CMK (cell line): ENCODE data around the gene MAGI2.
"Not testable (repeated sequence)": the region's sequence is repeated elsewhere in the genome, so short reads cannot be mapped to it uniquely, and the experiment has no call there.

Experiments
- DNase-seq: peaks from one replicate; pipeline ENCODE4 v3.0.0-alpha.2; 2010; ENCODE audit warnings: low read depth

Gene MAGI2

DNA sequence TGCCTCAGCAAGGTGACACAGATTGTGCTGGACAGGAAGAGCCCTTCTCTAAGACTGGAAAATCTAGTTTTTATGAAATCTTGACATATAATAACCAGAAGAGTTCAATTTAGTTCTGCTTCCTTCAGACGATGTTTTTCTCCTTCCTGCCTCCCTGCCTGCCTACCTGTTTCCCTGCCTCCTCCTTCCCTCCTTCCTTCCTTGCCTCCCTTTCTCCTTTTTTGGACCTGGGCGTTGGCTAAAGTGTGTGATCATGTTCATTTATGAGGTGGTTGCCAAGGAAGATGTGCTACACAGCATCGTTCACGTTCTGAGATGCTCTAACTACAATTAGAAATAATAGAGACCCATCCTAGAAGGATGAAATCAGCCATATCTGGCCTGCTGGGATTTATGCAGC, 1430.3 kb downstream of the MAGI2 start:
- no peak for DNase-seq

DNA sequence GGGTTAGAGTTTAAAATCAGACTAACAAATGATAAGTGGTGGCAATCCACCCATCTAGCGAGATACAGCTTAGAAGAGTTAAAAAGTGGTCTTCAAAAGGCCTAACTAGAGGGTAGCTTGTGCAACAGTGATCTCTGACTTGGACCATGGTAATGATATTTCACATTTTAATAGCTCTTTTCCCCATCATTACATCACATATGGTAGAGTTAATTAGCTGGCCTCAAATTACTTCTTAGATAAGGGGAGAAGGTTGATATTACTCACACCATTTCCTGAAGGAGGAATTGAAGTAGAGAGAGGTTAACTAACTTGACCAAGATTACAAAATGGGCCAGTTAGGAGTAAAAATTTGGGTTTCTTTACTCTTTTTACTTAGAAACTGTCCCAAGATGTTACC, 1431.3 kb downstream of the MAGI2 start:
- no peak for DNase-seq

DNA sequence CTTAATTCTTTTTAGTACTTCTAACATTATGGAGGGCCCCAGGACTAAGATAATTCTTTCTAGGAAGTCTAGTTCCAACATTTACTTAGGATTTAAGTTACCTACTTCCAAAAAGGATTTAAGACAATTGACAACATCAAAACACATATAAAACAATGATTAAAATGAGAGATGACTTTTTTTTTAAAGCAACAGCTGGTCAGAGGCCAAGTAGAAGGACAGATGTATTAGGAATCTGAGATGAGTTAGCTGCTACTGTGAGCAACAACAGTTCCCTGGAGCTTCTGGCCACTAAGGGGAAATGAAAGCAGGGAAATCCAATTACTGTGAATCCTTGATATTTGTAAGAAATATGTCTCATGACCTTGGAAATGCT, 1432.6 kb downstream of the MAGI2 start:
- no peak for DNase-seq

DNA sequence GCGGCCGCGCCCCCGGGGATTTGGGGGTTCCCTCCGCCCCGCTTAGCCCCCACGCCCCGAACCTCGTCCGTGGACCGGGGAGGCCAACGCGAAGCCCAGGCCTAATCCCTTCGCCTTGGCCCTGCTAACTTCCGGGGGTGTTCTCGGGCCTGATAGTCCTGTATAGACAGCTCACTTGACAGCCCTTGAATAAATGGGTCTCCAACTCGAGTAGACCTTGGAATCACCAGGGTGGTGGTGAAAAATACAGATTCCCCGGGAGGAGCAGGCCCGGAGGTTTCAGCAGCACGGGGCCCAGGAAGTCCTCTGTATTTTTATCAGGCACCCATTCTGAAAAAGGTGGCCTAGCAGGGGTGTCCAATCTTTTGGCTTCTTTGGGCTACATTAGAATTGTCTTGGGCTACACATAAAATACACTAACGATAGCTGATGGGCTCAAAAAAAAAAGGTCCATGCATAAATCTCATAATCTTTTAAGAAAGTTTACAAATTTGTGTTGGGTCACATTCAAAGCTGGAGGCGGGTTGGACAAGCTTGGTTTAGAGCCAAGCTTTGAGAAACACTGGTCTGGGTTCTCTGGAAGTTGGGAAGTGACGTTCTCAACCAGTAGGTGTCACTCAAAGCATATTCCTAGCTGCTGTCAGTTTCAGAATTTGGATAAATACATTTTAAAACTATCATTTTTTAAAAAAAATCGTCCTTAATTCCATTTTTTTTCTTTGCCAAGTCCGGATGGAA, 1433.2 kb downstream of the MAGI2 start:
- DNase-seq, result peak; percentile 36

DNA sequence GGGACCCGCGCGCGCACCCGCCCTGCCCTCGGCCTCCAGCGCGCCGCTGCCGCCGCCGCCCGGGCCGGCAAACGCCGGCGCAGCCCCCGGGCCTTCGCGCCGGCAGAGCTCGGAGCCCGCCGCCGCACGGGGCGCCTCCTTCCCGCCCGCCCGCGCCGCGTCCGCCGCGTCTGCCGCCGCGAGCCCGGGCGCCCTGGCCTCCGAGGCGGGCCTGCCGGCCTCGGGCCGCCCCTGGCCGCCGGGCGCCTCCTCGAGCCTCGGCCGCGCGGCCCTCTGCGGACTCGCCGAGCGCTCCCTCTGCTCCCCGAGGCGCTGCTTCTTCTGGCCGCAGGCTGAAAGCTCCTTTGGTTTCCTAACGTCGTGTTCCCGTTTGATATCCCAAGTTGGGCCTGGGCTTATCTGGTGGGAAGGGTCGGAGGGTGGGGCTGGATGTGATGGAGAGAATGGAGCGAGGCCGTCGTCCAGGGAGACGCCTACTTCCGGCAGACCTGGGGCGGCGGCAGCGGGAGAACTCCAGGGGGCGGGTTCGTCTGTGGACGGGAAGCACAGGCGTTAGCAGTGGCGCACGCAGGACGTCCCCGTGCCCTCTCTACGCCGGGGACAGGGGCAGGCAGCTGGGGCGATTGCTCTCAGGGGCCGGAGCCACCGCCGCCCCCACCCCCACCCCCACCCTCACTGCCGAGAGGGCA, 1433.9 kb downstream of the MAGI2 start:
- DNase-seq, result peak; percentile 68

DNA sequence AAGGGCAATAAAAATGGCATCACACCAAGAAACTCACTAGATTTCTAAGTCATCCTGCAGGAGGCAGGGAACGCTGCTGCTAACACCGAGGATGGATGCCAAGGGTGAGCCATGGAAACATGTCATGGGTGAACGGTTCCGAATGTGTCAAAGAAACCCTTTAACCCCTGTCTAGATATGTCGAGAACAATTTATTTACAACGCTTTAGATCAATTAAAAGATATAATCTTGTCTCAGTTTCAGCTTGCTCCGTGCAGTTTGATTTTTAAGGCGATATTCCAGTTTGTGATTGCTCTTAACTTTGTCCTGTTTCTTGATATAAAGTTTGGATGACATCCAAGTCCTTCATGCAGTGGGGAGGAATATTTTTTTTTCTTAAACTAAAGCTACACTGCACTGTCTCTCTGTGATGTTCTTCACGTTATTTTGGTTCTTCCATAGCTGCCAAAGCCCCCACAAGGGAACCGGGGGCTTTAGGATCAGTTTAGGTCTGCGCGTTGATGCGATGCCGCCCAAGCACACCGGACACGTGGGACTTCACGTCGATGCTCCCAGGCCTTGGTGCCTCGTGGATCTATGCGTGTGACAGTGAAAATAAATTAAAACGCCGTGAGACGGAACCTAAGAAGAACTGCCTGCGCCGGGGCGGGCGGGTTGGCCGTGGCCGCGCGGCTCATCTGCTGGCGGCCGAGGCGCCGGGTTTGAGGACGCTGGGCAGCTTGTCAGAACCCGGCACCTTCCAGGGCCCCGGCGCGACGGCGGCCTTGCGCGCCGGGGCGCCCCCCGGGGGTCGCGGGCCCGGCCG, 1434.6 kb downstream of the MAGI2 start:
- no peak for DNase-seq

DNA sequence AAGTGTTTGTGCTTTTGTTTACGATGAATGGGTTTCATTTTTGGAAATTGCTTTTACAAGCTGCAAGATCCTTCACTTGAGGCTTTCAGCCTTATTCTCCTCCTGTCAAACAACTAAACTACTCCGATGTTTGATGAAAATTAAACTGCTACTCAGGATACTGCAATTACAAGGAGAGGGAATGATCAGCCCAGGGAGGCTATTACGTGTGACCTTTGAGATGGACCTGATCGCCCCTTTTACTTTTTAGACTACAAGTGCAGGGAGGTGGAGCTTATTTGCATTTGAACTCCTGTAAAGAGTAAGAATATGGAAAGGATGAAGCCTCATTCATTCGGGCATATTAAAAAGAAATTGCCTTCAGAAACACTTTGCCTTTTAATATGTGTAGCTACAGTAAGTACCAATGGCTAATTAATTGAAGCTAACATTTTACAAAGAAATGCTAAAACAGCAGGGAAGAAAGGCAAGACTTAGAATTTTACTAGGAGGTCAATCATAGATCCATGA, 1435.8 kb downstream of the MAGI2 start:
- DNase-seq, result no peak

DNA sequence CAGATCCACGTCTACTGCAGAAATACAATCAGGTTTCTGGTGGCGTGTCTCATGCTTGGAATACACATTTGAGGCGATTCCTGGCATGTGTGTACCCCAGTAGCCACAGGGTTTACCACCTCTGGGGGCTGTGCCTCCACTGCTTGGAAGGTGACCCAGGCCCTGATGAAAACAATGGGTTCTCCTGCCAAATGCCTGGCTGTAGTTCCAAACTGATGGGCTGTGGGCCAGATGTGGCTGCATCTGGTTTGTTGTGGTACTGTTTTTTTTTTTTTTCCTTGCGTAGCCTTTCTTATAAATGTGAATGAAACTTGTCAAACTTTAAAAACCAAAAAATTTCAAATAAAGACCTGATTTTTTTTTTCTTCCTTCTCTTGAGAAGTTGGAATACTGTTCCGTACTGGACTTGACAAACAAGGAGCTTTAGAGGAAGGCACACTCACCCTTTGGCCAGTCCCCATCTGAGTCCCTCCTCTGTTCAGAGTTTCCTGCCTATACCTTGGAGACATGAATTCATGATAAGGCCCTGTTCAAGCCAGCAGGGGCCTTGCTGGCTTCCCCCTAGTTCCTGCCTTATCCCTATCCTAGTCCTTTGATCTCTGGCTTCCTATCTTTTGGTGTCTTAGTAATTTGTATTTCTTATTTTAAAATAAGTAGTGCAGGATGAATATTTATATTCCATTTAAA, 1437.8 kb downstream of the MAGI2 start:
- no peak for DNase-seq

DNA sequence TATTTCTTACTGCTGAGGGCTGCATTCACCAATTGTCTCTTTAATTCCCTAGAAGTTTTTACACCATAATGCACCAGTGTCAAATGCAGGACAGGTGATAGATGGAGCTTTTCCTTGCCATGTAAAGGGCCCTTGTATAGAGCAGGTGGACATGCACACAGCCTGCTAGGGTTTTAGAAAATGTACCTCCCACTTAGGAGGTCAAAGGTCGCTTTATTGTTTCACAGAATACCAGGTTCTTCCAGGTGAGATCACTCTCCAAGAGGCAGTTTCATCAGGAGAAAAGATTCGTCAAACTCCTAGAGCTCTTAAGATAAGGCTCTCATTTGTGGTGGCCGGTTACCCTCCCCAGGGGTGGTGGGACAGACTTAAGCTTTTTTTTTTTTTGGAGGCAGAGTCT, 1439.1 kb downstream of the MAGI2 start:
- DNase-seq, result no peak

DNA sequence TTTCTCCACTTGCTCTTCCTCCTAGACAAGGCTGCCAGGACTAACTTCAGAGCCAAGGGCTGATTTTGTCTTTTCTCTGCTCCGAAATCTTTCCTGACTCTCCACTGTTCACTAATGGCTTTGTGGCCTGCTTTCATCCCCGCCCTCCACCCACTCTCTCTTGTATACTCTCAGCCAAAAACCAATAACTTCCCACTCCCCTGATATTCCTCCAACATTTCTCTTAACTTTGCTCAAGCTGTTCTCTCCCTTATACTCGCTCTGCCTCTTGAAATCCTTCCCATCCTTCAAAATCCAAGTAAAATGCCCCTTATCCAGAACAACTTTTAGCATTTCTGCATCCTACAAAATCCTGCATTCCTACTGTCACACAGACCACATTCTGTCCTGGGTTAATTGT, 1440.1 kb downstream of the MAGI2 start:
- DNase-seq, result no peak

DNA sequence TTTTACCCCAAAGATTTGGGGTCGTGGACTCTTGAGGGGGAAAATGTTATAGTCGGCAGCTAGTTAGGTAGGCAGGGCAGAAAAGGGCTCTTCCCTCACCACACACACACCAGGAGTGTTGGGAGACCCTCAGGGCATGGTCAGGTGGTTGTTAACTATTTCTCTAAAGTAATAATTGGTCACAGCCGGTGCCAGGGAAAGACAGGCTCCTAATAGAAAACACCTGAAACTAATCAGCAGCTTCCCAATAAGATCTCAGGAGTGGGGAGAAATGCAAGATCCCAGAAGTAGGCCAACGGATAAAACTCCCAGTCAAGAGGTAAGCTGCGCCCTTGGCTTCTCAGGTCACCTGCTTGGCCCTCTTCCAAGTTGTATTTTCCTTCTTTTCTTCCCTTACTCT, 1441.8 kb downstream of the MAGI2 start:
- DNase-seq, result no peak

DNA sequence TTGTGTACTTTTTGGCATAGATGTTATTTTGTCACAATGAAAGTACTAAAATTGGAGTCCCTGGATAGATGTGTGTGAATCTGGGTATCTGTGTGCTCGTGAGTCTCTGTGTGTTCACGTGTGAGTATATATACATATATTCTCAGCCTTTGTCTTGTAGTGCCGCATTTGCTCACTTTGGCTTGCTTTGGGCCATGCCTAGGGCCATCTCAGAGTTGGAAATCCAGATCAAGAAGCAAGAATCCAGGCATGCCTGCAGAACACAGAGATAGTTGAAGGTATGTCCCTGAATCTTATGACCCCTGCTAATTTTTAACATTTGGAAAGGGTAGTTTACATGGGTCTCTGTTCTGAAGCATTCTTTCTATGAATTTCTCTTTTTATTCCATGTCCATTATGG, 1446.2 kb downstream of the MAGI2 start:
- DNase-seq, result no peak

DNA sequence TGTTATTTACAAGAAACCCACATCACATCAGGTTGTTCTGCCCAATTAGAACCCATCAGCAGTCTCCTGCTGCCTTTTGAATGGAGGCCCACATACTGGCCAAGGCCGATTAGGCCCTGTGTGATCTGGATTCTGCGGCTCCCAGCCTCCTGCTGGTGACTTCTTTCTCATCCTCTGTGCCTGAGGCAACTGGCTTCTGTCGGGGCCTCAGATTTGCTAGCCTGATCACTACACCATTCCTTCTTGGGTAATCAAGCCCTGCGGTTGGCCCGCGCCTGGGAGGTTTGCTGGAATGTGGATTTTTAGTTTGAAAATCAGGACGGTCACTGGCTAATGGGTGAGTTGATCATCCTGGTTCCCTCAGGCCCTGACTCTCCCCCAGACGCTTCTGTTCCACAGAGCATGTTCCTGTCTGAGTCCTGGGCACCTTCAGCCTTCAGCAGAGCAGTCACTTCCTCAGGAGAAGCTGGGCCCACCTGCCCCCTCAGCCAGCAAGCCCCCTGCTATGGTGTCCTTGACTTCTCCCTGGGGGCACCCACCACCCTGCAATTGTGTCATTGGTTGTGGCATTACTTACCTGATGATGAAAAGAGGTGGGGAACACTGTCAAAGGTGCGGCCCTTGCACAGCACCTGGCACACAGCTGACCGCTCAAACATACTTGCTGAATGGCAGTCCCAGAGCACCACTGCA, 1447.3 kb downstream of the MAGI2 start:
- DNase-seq, result no peak

DNA sequence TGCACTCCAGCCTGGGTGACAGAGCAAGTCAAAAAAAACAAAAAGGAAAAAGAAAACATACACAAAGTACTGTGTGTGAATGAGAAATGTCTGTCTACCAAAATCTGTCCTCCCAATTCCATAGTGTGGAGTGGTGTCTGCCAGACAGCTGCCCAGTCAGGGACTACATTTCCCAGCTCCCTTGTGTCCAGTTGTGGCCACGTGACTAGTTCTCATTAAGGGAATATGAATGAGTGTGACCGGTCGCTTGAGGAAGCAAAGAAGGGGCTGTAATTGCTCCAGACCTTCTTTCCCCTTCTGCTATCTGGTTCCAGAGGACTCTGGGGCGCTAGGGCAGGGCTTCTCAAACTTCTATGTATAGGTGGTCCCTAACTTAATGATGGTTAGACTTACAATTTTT, 1450.8 kb downstream of the MAGI2 start:
- no peak for DNase-seq

DNA sequence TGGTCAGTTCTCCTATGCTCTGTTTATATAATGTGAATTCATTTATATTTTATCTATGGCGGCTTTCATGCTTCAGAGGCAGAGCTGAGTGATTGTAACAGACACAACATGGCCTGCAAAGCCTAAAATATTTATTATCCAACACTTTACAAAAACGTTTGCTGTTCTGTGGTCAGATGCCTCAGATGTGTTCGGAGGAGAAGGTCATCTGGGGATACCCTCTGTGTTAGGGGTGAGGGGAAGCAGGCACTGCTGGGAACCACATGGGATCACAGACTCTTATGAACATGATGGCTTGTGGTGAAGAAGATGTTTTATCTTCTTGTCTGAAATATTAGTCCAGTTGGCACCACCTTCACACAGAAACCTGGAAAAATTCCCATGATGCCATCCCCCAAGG, 1451.4 kb downstream of the MAGI2 start:
- no peak for DNase-seq

DNA sequence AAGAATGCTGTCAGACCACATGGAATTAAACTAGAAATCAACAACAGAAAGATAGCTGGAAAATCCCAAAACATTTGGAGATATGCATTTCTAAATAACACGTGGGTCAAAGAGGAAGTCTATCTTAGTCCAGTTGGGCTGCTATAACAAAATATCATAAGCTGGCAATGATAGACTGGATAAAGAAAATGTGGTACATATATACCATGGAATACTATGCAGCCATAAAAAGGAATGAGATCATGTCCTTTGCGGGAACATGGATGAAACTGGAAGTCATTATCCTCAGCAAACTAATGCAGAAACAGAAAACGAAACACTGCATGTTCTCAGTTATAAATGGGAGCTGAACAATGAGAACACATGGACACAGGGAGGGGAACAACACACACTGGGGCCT, 1454.3 kb downstream of the MAGI2 start:
- not testable (repeated sequence) for DNase-seq

DNA sequence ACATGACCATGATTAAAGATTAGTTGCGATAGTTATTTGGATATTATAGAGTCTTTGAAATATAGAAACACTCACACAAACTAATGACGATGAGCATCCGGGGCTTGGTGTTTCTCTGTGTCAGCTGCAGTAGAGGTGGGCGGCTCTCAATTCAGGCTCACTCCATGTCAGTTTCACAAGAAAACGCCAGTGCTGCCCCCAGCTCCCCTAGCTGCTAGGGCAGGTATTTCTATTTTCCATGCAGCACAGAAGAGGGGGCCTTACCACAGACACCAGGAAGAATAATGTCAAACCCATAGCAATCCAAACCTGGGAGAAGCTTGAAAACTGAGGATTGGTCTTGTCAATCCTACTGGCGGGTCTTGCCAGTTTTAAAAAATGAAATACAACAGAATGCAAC, 1457.8 kb downstream of the MAGI2 start:
- no peak for DNase-seq

DNA sequence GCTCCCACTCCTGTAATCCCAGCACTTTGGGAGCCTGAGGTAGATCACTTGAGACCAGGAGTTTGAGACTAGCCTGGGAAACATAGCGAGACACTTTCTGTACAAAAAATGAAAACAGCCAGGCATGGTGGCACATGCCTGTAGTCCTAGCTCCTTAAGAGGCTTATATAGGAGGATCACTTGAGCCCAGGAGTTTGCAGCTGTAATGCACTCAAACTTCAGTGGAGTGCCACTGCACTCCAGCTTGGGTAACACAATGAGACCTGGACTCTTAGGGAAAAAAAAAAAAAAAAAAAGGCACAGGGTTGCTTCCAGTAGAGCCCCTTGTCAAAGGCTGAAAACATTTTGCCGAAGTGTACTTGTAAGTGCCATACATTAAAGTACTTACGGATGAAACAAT, 1459.6 kb downstream of the MAGI2 start:
- no peak for DNase-seq

DNA sequence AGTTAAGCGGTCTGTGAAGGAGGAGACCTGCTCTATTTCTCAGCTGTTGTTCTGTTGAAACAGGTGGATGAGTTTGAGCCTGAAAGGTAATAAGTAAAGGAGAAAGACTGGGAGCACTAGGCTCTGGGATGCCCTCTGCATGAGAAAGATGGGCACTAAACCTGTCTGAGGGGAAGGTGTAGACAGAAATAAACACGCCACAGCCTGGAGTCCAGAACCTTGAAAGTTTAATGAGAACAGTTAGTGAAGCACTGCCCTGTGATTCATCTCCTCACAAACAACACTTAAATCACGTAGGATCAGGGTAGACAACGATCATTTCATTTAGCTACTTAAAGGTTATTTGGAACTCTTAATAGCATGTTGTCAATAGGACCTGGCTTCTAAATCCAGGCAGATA, 1461.8 kb downstream of the MAGI2 start:
- DNase-seq, result no peak

DNA sequence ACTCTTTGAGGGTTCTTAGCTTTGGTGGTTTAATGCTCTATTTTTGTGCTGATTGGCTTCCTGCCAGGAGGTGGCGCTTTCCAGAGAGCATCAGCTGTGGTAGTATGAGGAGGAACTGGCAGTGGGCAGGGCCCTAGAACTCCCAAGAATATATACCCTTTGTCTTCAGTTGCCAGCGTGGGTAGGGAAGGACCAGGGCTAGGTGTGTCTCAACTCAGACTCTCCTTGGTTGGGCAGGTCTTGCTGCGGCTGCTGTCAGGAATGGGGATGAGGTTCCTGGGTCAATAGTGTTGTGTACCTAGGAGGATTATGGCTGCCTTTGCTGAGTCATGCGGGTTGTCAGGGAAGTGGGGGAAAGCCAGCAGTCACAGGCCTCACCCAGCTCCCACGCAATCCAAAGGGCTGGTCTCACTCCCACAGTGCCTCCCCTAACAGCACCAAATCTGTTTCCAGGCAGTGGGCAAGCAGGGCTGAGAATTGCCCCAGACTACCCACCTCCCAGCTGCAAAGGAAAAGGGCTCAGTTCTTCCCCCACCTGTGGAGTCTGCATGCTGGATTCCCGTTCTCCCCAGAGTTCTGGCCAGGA, 1463.4 kb downstream of the MAGI2 start:
- DNase-seq, result no peak

DNA sequence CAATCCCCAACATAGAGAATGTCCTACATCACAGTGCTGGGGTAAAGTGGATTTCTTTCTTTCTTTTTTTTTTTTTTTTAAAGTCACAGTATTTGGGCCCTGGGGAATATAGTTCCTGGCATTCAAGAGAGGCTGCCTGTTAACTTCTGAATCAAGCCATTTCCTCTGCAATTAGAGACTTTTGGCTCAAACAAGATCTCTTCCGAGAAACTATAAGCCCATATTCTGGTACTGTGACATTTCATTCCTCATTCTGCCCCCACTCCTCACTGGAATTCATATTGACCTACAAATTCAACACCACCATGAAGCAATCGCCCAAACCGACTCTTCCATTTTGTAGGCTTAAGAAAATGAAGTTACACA, 1467.5 kb downstream of the MAGI2 start:
- DNase-seq, result no peak
